WTC11 (cell line): ENCODE results near the gene ASPM. TPM values are rescaled to one million over a fixed set of nuclear protein-coding genes. Genes with fewer than 3 reads are reported as not detected.
A peak's percentile ranks its signal among the peaks of the same experiment; 100 is the strongest.

Experiments
- ATAC-seq: fragments of 200-7000 bp; cut with Tn5 transposase; 2 replicates; pipeline ENCODE4 v1.10.0; 2021; ENCODE audit warnings: mild to moderate bottlenecking, moderate library complexity
- CTCF ChIA-PET: fragments of 300-600 bp; sonication (Branson Sonifier 250); formaldehyde crosslinking; loops from one replicate; lab custom pipeline; 2021; ENCODE audit warnings: antibody characterized with exemption; lab: Charles Lee
- POLR2A ChIA-PET: fragments of 350-600 bp; sonication (Branson Sonifier 250); formaldehyde crosslinking; loops from one replicate; lab custom pipeline; 2021; ENCODE audit warnings: antibody characterized with exemption; lab: Charles Lee
- DNase-seq: peaks from one replicate; pipeline ENCODE4 v3.0.0; 2021; ENCODE audit warnings: low spot score
- H3K27ac Mint-ChIP-seq: 2 replicates; pipeline ENCODE4 v1.8.0; 2021; ENCODE audit warnings: mixed read lengths
- H3K27me3 Mint-ChIP-seq: 2 replicates; pipeline ENCODE4 v1.8.0; 2021; ENCODE audit warnings: low read depth, mild to moderate bottlenecking, moderate library complexity, mixed read lengths
- H3K36me3 Mint-ChIP-seq: 2 replicates; pipeline ENCODE4 v1.8.0; 2021; ENCODE audit warnings: mixed read lengths
- H3K4me1 Mint-ChIP-seq: 2 replicates; pipeline ENCODE4 v1.8.0; 2022; ENCODE audit warnings: mixed read lengths
- H3K4me3 Mint-ChIP-seq: 2 replicates; pipeline ENCODE4 v1.8.0; 2021; ENCODE audit warnings: mild to moderate bottlenecking, moderate library complexity, mixed read lengths
- H3K9me3 Mint-ChIP-seq: 2 replicates; pipeline ENCODE4 v1.8.0; 2021; ENCODE audit warnings: mixed read lengths
- ARID4B ChIP-seq: sonication (generic); formaldehyde crosslinking; IDR thresholded peaks from 2 replicates; pipeline ENCODE4 v1.8.0; 2023; ENCODE audit warnings: missing genetic modification reagents, mild to moderate bottlenecking, borderline replicate concordance
- ATF1 ChIP-seq: sonication (generic); formaldehyde crosslinking; IDR thresholded peaks from 2 replicates; pipeline ENCODE4 v1.8.1; 2023; ENCODE audit warnings: mild to moderate bottlenecking, moderate library complexity, missing genetic modification reagents
- CDX4 ChIP-seq: fragments of 250-450 bp; sonication (Bioruptor Pico); IDR thresholded peaks from 2 replicates; pipeline ENCODE4 v1.9.0; 2021; ENCODE audit warnings: moderate library complexity, mild to moderate bottlenecking, inconsistent platforms, borderline replicate concordance
- FOXP1 ChIP-seq: sonication (generic); formaldehyde crosslinking; IDR thresholded peaks from 2 replicates; pipeline ENCODE4 v1.8.0; 2022; ENCODE audit warnings: missing genetic modification reagents, mild to moderate bottlenecking, moderate library complexity, borderline replicate concordance
- JUN ChIP-seq: sonication (generic); formaldehyde crosslinking; IDR thresholded peaks from 2 replicates; pipeline ENCODE4 v1.8.0; 2023; ENCODE audit warnings: mild to moderate bottlenecking, missing genetic modification reagents
- MXD4 ChIP-seq: fragments of 250-450 bp; sonication (Bioruptor Pico); IDR thresholded peaks from 2 replicates; pipeline ENCODE4 v1.8.0; 2021; ENCODE audit warnings: mild to moderate bottlenecking, moderate library complexity, borderline replicate concordance
- MYBL2 ChIP-seq: sonication (generic); formaldehyde crosslinking; IDR thresholded peaks from 2 replicates; pipeline ENCODE4 v1.8.1; 2023; ENCODE audit warnings: mild to moderate bottlenecking, moderate library complexity, missing genetic modification reagents
- NFE2L1 ChIP-seq: sonication (generic); formaldehyde crosslinking; IDR thresholded peaks from 2 replicates; pipeline ENCODE4 v1.8.1; 2023; ENCODE audit warnings: missing genetic modification reagents
- RELA ChIP-seq: sonication (generic); formaldehyde crosslinking; IDR thresholded peaks from 2 replicates; pipeline ENCODE4 v1.8.1; 2022; ENCODE audit warnings: missing genetic modification reagents, mild to moderate bottlenecking, borderline replicate concordance
- SMAD4 ChIP-seq: sonication (generic); formaldehyde crosslinking; IDR thresholded peaks from 2 replicates; pipeline ENCODE4 v1.8.0; 2022; ENCODE audit warnings: mild to moderate bottlenecking, missing genetic modification reagents
- SP1 ChIP-seq: sonication (generic); formaldehyde crosslinking; conservative IDR thresholded peaks from 2 replicates; pipeline ENCODE4 v1.8.1; 2022; ENCODE audit warnings: missing genetic modification reagents
- TP53 ChIP-seq: sonication (generic); formaldehyde crosslinking; IDR thresholded peaks from 2 replicates; pipeline ENCODE4 v1.8.1; 2023; ENCODE audit warnings: mild to moderate bottlenecking, missing genetic modification reagents
- ZMAT4 ChIP-seq: fragments of 250-450 bp; sonication (Bioruptor Pico); IDR thresholded peaks from 2 replicates; pipeline ENCODE4 v1.9.0; 2021; ENCODE audit warnings: mild to moderate bottlenecking
- ZNF219 ChIP-seq: sonication (generic); formaldehyde crosslinking; IDR thresholded peaks from 2 replicates; pipeline ENCODE4 v1.8.0; 2023; ENCODE audit warnings: missing genetic modification reagents, mild to moderate bottlenecking, borderline replicate concordance
- total RNA-seq: library from RNA; stranded (reverse); gene quantifications from 3 replicates; pipeline ENCODE4 v1.2.3, GENCODE V29; 2021

Gene ASPM
- total RNA-seq, 1 experiment from 2014 or later = 44.5 TPM

- ATAC-seq (no peak), DNase-seq (no peak)
- H3K36me3 Mint-ChIP-seq = peaks cover 44% of the 10 kb centered on the region
- TF ChIP-seq ATF1 (CRISPR knock-in tag) = no peak
- TF ChIP-seq RELA = no peak
- no peak for TF ChIP-seq ZMAT4 (CRISPR knock-in tag)
- no peak for TF ChIP-seq NFE2L1
- TF ChIP-seq ZNF219 (CRISPR knock-in tag) = no peak
- TF ChIP-seq TP53 (CRISPR knock-in tag) = no peak
- no peak for TF ChIP-seq MXD4 (CRISPR knock-in tag)
- ChIA-PET CTCF (no interaction called here), POLR2A (no interaction called here)
- H3K27ac Mint-ChIP-seq = no peak overlapping the region; the same call in 1 of the 2 replicates
- no peak overlapping the region for H3K4me3 Mint-ChIP-seq
- H3K9me3 Mint-ChIP-seq = no peaks in the 10 kb centered on the region
- peaks cover 11% of the 10 kb centered on the region for H3K4me1 Mint-ChIP-seq
- no peaks in the 10 kb centered on the region for H3K27me3 Mint-ChIP-seq
Measured at GRCh38 chr1:197139169-197139568, 7.3 kb downstream of the ASPM start.

- ATAC-seq (no peak), DNase-seq (no peak)
- Mint-ChIP-seq H3K27me3 (no peaks in the 10 kb centered on the region), H3K9me3 (no peaks in the 10 kb centered on the region), H3K27ac (no peak overlapping the region), H3K4me3 (no peak overlapping the region), H3K36me3 (peaks cover 39% of the 10 kb centered on the region), H3K4me1 (peaks cover 11% of the 10 kb centered on the region)
- ChIA-PET CTCF (no interaction called here), POLR2A (no interaction called here)
- TF ChIP-seq ARID4B (CRISPR knock-in tag) (no peak), FOXP1 (no peak)
Measured at GRCh38 chr1:197137322-197137721, 9.1 kb downstream of the ASPM start.

GRCh38 chr1:197130677-197131304 lies 15.7 kb downstream of the ASPM start:
- TF ChIP-seq SP1 = no peak
- no peak for TF ChIP-seq CDX4 (CRISPR knock-in tag)
- no peak for TF ChIP-seq SMAD4 (CRISPR knock-in tag)
- POLR2A ChIA-PET = no interaction called here
- H3K27me3 Mint-ChIP-seq = no peaks in the 10 kb centered on the region
- ATAC-seq (no peak), DNase-seq (no peak)
- no peaks in the 10 kb centered on the region for H3K9me3 Mint-ChIP-seq
- peaks cover 17% of the 10 kb centered on the region for H3K4me1 Mint-ChIP-seq
- H3K4me3 Mint-ChIP-seq = no peak overlapping the region
- H3K36me3 Mint-ChIP-seq = peaks cover 45% of the 10 kb centered on the region
- CTCF ChIA-PET = no interaction called here
- no peak overlapping the region for H3K27ac Mint-ChIP-seq

GRCh38 chr1:197129698-197130097 lies 16.8 kb downstream of the ASPM start:
- TF ChIP-seq JUN (CRISPR knock-in tag) (no peak), MYBL2 (CRISPR knock-in tag) (no peak)
- H3K4me3 Mint-ChIP-seq = no peak overlapping the region
- 0 out of 2 replicates have a peak overlapping the region, but pooled peaks have one; percentile 64 for H3K27ac Mint-ChIP-seq
- H3K4me1 Mint-ChIP-seq = peaks cover 17% of the 10 kb centered on the region
- ChIA-PET CTCF (no interaction called here), POLR2A (no interaction called here)
- H3K9me3 Mint-ChIP-seq = no peaks in the 10 kb centered on the region
- ATAC-seq (peak; percentile 85), DNase-seq (no peak)
- no peaks in the 10 kb centered on the region for H3K27me3 Mint-ChIP-seq
- peaks cover 48% of the 10 kb centered on the region for H3K36me3 Mint-ChIP-seq
